BE2C (cell line): Measurements from ENCODE around the gene TSPAN31.

ENCODE experiments used
- DNase-seq: peaks from one replicate; pipeline ENCODE4 v3.0.0-alpha.2; 2020
- H3K27me3 ChIP-seq: fragments of 250-450 bp; sonication (Bioruptor Pico); 2 replicates; pipeline ENCODE4 v1.5.1; 2020; ENCODE audit warnings: mild to moderate bottlenecking
- H3K36me3 ChIP-seq: fragments of 250-450 bp; sonication (Bioruptor Pico); 2 replicates; pipeline ENCODE4 v1.5.1; 2020; ENCODE audit warnings: mild to moderate bottlenecking
- H3K4me1 ChIP-seq: fragments of 250-450 bp; sonication (Bioruptor Pico); 2 replicates; pipeline ENCODE4 v1.5.1; 2020
- H3K4me3 ChIP-seq: 2 replicates; pipeline ENCODE4 v1.5.1; 2011; ENCODE audit warnings: low read depth, low read length
- H3K9me3 ChIP-seq: fragments of 250-450 bp; sonication (Bioruptor Pico); 2 replicates; pipeline ENCODE4 v1.5.1; 2020
- TF ChIP-seq, protein P1 (sequence below): IDR thresholded peaks from 2 replicates; pipeline ENCODE4 v1.5.1; 2012; ENCODE audit warnings: mild to moderate bottlenecking, low read depth, low read length

Gene TSPAN31

GRCh38 chr12:57722716-57723629 lies 21.9 kb upstream of the TSPAN31 start:
- DNase-seq, result no peak
- Histone ChIP-seq H3K4me3 (no peak overlapping the region), H3K9me3 (no peaks in the 10 kb centered on the region), H3K4me1 (peaks cover 2% of the 10 kb centered on the region; the same call in 1 of the 2 replicates), H3K27me3 (no peaks in the 10 kb centered on the region), H3K36me3 (peaks cover 9% of the 10 kb centered on the region)
- TF ChIP-seq, protein P1, sequence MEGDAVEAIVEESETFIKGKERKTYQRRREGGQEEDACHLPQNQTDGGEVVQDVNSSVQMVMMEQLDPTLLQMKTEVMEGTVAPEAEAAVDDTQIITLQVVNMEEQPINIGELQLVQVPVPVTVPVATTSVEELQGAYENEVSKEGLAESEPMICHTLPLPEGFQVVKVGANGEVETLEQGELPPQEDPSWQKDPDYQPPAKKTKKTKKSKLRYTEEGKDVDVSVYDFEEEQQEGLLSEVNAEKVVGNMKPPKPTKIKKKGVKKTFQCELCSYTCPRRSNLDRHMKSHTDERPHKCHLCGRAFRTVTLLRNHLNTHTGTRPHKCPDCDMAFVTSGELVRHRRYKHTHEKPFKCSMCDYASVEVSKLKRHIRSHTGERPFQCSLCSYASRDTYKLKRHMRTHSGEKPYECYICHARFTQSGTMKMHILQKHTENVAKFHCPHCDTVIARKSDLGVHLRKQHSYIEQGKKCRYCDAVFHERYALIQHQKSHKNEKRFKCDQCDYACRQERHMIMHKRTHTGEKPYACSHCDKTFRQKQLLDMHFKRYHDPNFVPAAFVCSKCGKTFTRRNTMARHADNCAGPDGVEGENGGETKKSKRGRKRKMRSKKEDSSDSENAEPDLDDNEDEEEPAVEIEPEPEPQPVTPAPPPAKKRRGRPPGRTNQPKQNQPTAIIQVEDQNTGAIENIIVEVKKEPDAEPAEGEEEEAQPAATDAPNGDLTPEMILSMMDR, result no peak

DNA sequence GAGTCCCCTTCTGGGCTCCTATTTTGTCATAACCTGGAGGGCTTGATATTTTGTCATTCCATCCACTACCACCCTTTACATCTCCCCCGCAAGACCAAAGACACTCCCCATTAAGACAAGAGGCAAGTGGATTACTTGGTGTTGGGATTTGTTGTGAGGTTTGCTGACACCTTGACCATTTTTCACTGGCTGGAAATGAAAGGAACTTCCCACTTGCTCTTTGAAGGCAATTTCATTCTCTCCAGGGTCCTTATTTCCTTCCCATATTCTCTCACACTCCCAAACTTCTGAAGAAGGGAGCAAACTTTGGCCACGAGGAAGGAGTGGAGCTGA lies 21.2 kb upstream of the TSPAN31 start:
- Histone ChIP-seq H3K9me3 (no peaks in the 10 kb centered on the region), H3K4me1 (peaks cover 2% of the 10 kb centered on the region; the same call in 1 of the 2 replicates), H3K36me3 (peaks cover 3% of the 10 kb centered on the region), H3K27me3 (no peaks in the 10 kb centered on the region), H3K4me3 (no peak overlapping the region)
- TF ChIP-seq, protein P1, result no peak
- no peak for DNase-seq

- no peak for DNase-seq
- H3K27me3 ChIP-seq, result no peaks in the 10 kb centered on the region
Observed at GRCh38 chr12:57724003-57724935, 20.6 kb upstream of the TSPAN31 start.

DNA sequence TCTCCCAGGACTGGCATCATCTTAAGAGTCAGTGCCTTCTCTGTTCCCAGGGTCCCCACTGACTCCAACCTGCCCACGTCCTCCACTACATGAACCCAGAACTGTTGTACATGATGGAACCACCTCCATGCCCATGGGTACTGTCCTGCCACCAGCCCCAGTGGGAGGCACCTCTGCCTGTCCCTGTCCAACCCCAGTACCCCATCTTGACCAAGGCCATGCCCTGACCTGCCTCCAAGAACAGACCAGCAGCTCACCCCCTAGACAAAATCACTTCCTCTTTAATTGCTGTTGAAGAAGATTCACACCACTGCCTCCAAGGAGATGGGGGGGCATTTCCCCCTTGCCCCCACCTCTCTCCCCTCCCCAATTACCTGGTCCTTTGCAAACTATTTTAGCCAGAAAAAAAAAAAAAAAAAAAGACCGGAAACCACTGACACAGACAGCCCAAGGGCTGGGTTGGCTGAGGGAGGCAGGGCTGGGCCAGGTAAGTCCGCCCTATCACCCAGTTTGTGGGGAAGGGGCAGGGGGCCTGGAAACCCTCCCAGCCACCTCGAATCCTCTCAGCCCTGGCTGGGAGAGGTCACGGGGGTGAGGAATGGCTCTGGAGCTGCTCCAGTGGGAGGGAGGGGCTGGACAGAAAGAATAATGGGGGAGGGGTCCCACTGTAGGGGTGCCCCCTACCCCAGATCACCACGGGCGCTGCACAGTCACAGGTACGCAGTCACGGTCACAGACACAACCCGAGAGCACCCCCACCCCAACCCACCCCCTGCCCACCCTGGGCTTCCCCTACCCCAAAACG lies 19.7 kb upstream of the TSPAN31 start:
- H3K36me3 ChIP-seq, result no peaks in the 10 kb centered on the region
- DNase-seq, result no peak
- peaks cover 2% of the 10 kb centered on the region; the same call in 1 of the 2 replicates for H3K4me1 ChIP-seq
- no peaks in the 10 kb centered on the region for H3K27me3 ChIP-seq
- no peaks in the 10 kb centered on the region for H3K9me3 ChIP-seq
- TF ChIP-seq, protein P1, result no peak
- no peak overlapping the region for H3K4me3 ChIP-seq

More at GRCh38 chr12:57724003-57724935, 20.6 kb upstream of the TSPAN31 start:
- Histone ChIP-seq H3K4me3 (no peak overlapping the region), H3K9me3 (no peaks in the 10 kb centered on the region), H3K4me1 (peaks cover 2% of the 10 kb centered on the region; the same call in 1 of the 2 replicates), H3K36me3 (no peaks in the 10 kb centered on the region)
- TF ChIP-seq, protein P1, result no peak

- DNase-seq, result no peak
- Histone ChIP-seq H3K27me3 (no peaks in the 10 kb centered on the region), H3K9me3 (no peaks in the 10 kb centered on the region), H3K4me1 (peaks cover 2% of the 10 kb centered on the region; the same call in 1 of the 2 replicates), H3K4me3 (peak overlapping the region; percentile 89), H3K36me3 (no peaks in the 10 kb centered on the region)
- TF ChIP-seq, protein P1, result no peak
Observed at GRCh38 chr12:57725851-57726150, 19.0 kb upstream of the TSPAN31 start.
